Activated CD4-positive, alpha-beta T cell treated with anti-CD3 and anti-CD28 coated beads, Interleukin-2, amount 50 U/mL, for 16 hours (primary cell): ENCODE results near the gene UBLCP1.
"Not testable (repeated sequence)": the region's sequence is repeated elsewhere in the genome, so short reads cannot be mapped to it uniquely, and the experiment has no call there.

Source experiments
- DNase-seq: peaks from one replicate; pipeline ENCODE4 v3.0.0-alpha.2; 2020

UBLCP1 gene

GRCh38 chr5:159257007-159257406 is 6.1 kb upstream of the UBLCP1 start:
- DNase-seq = no peak

GRCh38 chr5:159257629-159258283 is 5.3 kb upstream of the UBLCP1 start:
- no peak for DNase-seq

- no peak for DNase-seq
These were observed 4.7 kb upstream of the UBLCP1 start for GRCh38 chr5:159258361-159258760.

GRCh38 chr5:159260212-159260611 is 2.9 kb upstream of the UBLCP1 start:
- DNase-seq = not testable (repeated sequence)

GRCh38 chr5:159262472-159262858 is 625 bp upstream of the UBLCP1 start:
- DNase-seq = no peak

- no peak for DNase-seq
These were observed 447 bp downstream of the UBLCP1 start for GRCh38 chr5:159263569-159263905.

- DNase-seq = not testable (repeated sequence)
These were observed 3.7 kb downstream of the UBLCP1 start for GRCh38 chr5:159266764-159267163.

- peak; percentile 12 for DNase-seq
These were observed 6.6 kb downstream of the UBLCP1 start for GRCh38 chr5:159269723-159270122.

GRCh38 chr5:159273923-159274322 is 10.8 kb downstream of the UBLCP1 start:
- DNase-seq = no peak

GRCh38 chr5:159274676-159275075 is 11.6 kb downstream of the UBLCP1 start:
- no peak for DNase-seq

GRCh38 chr5:159286420-159287035 is 23.4 kb downstream of the UBLCP1 start:
- peak; percentile 9 for DNase-seq

GRCh38 chr5:159290741-159291140 is 27.7 kb downstream of the UBLCP1 start:
- DNase-seq = no peak

- no peak for DNase-seq
These were observed 31.8 kb downstream of the UBLCP1 start for GRCh38 chr5:159294921-159295320.

GRCh38 chr5:159297300-159297699 is 34.2 kb downstream of the UBLCP1 start:
- DNase-seq = not testable (repeated sequence)

GRCh38 chr5:159301466-159301865 is 38.4 kb downstream of the UBLCP1 start:
- no peak for DNase-seq

GRCh38 chr5:159301929-159302860 is 39.1 kb downstream of the UBLCP1 start:
- DNase-seq = not testable (repeated sequence)

GRCh38 chr5:159303286-159303685 is 40.2 kb downstream of the UBLCP1 start:
- DNase-seq = no peak

GRCh38 chr5:159304961-159305595 is 42.0 kb downstream of the UBLCP1 start:
- no peak for DNase-seq

- no peak for DNase-seq
These were observed 46.8 kb downstream of the UBLCP1 start for GRCh38 chr5:159309689-159310433.

- DNase-seq = no peak
These were observed 47.4 kb downstream of the UBLCP1 start for GRCh38 chr5:159310511-159310910.

GRCh38 chr5:159311063-159311462 is 48.0 kb downstream of the UBLCP1 start:
- DNase-seq = no peak

- DNase-seq = no peak
These were observed 50.1 kb downstream of the UBLCP1 start for GRCh38 chr5:159313197-159313596.
